AG04450 (cell line): ENCODE data around the gene FYCO1. TPM values are rescaled to one million over a fixed set of nuclear protein-coding genes. Genes with fewer than 3 reads are reported as not detected.

Source experiments
- CTCF ChIA-PET: fragments of 300-600, 350-600 bp; formaldehyde crosslinking; extraction: SDS; loops from one replicate; lab custom pipeline; 2022; ENCODE audit warnings: antibody characterized with exemption, inconsistent platforms; lab: Charles Lee
- POLR2A ChIA-PET: fragments of 350-600 bp; formaldehyde crosslinking; extraction: SDS; loops from one replicate; lab custom pipeline; 2021; ENCODE audit warnings: antibody characterized with exemption, inconsistent platforms; lab: Yijun Ruan, JAX
- DNase-seq: peaks from one replicate; pipeline ENCODE4 v3.0.0-alpha.2; 2011; ENCODE audit warnings: low read depth, low spot score
- H3K27ac ChIP-seq: one replicate; pipeline ENCODE4 v1.5.1; 2012; ENCODE audit warnings: low read depth, low read length, control low read depth
- H3K27me3 ChIP-seq: one replicate; pipeline ENCODE4 v1.6.0; 2012; ENCODE audit warnings: low read length; ENCODE audit not compliant: control insufficient read depth, insufficient read depth
- H3K4me3 ChIP-seq: 2 replicates; pipeline ENCODE4 v1.5.1; 2011; ENCODE audit warnings: mild to moderate bottlenecking, low read depth, low read length, control low read depth
- H3K9me3 ChIP-seq: 2 replicates; pipeline ENCODE4 v1.5.1; 2012; ENCODE audit warnings: low read length; ENCODE audit not compliant: control insufficient read depth, insufficient read depth
- CTCF ChIP-seq: IDR thresholded peaks from 2 replicates; pipeline ENCODE4 v1.5.1; 2011; ENCODE audit warnings: low read depth, low read length, control low read depth, inconsistent platforms
- polyA plus RNA-seq: library from polyadenylated mRNA; depleted of rRNA; stranded (reverse); fragments of >200 nt; gene quantifications from 2 replicates; pipeline ENCODE4 v1.2.3, GENCODE V29; 2011

Gene FYCO1
- polyA plus RNA-seq, 1 experiment = 14.3 TPM

GRCh38 chr3:45938864-45939263 lies 56.8 kb downstream of the FYCO1 start:
- TF ChIP-seq CTCF = peak; percentile 93

DNA sequence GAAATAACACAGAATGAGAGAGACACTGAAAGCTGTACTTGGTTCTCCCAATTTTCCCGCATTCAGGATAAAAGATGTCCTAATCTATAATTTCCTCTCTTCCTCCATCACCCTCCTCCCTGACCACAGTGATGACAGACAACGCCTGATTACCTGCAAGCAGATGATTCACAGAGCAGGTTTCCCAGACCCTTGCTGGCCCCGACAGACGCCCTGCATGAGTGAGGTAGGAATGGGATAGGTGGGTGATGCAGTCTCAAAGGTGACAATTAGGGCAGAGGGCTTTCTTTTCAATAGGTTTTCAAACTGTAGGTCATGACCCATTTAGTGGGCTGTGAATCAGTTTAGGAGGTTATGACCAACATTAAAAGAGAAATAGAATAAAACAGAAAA lies 57.6 kb downstream of the FYCO1 start:
- Histone ChIP-seq H3K4me3 (no peak overlapping the region), H3K27ac (no peak overlapping the region), H3K9me3 (peaks cover 8% of the 10 kb centered on the region), H3K27me3 (no peaks in the 10 kb centered on the region)
- ChIA-PET POLR2A (no interaction called here), CTCF (interaction anchor here (0.6 to 13.5 kb wide), 26 partner anchors 8 to 440 kb away, joined by 3 to 420 read pairs (median 4); partner anchors contain the start of genes CCR1 and XCR1)
- DNase-seq = no peak
- no peak for TF ChIP-seq CTCF

More at GRCh38 chr3:45938864-45939263, 56.8 kb downstream of the FYCO1 start:
- CTCF ChIA-PET = interaction anchor here (0.6 to 13.5 kb wide), 32 partner anchors 9 to 488 kb away, joined by 3 to 420 read pairs (median 4); partner anchors contain the start of genes CCR1 and XCR1
- Histone ChIP-seq H3K27ac (no peak overlapping the region), H3K9me3 (peaks cover 8% of the 10 kb centered on the region), H3K27me3 (no peaks in the 10 kb centered on the region), H3K4me3 (no peak overlapping the region)
- peak; percentile 84 for DNase-seq
- POLR2A ChIA-PET = no interaction called here

GRCh38 chr3:45937206-45938042 lies 58.2 kb downstream of the FYCO1 start:
- ChIA-PET CTCF (interaction anchor here (0.9 to 13.5 kb wide), 6 partner anchors 9 to 441 kb away, joined by 3 to 420 read pairs (median 5); no protein-coding TSS in a partner anchor), POLR2A (no interaction called here)
- no peak overlapping the region for H3K27ac ChIP-seq
- no peak for DNase-seq
- H3K27me3 ChIP-seq = no peaks in the 10 kb centered on the region
- no peak overlapping the region for H3K4me3 ChIP-seq
- H3K9me3 ChIP-seq = peaks cover 8% of the 10 kb centered on the region
- no peak for TF ChIP-seq CTCF

DNA sequence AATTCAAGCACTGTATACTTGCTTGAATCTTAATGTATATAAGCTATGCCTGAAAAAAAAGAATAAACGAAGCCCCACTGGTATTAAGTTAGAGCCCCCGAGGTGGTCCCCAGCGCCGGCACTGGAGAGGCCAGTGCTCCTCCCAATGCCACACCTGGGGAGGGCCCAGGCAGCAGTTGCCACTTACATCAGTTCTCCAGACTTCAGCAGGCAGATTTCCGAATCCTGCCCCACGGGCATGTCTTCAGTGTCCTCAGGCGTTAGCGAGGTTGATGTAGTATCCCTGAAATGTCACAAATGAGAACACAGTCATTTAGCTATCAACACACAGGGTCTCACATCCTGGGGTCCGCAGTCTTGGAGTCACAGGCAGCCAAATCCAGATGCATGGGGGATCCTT lies 59.4 kb downstream of the FYCO1 start:
- ChIA-PET CTCF (interaction anchor here (0.6 to 13.5 kb wide), 3 partner anchors 143 to 282 kb away, joined by 3 to 420 read pairs (median 6); no protein-coding TSS in a partner anchor), POLR2A (no interaction called here)
- Histone ChIP-seq H3K27me3 (no peaks in the 10 kb centered on the region), H3K4me3 (no peak overlapping the region), H3K27ac (no peak overlapping the region), H3K9me3 (peaks cover 8% of the 10 kb centered on the region)
- no peak for DNase-seq
- no peak for TF ChIP-seq CTCF

- Histone ChIP-seq H3K9me3 (no peaks in the 10 kb centered on the region; the same call in 1 of the 2 replicates), H3K27me3 (no peaks in the 10 kb centered on the region), H3K27ac (no peak overlapping the region), H3K4me3 (no peak overlapping the region)
- no peak for DNase-seq
- TF ChIP-seq CTCF = no peak
- ChIA-PET CTCF (interaction anchor here (0.6 to 13.5 kb wide), 3 partner anchors 145 to 493 kb away, joined by 4 to 420 read pairs (median 5); no protein-coding TSS in a partner anchor), POLR2A (no interaction called here)
These were observed 62.0 kb downstream of the FYCO1 start for GRCh38 chr3:45933591-45933990.
